HepG2 (cell line): ENCODE data around the gene MTSS2. TPM values are rescaled to one million over a fixed set of nuclear protein-coding genes. Genes with fewer than 3 reads are reported as not detected.

Experiments
- ATAC-seq: fragments of 200-7000 bp; cut with Tn5 transposase; 3 replicates; pipeline ENCODE4 v1.9.1; 2020; ENCODE audit warnings: mild to moderate bottlenecking, moderate library complexity
- BruUV-seq: library from RNA; stranded (reverse); fragments of 400-500 nt; replicated peaks from 2 replicates; lab custom pipeline; 2021; lab: Mats Ljungman, UMichigan
- CTCF ChIA-PET: fragments of 300-600 bp; formaldehyde crosslinking; extraction: SDS; loops from one replicate; lab custom pipeline; 2021; ENCODE audit warnings: low total read pairs, inconsistent platforms, low intra/inter-chr PET ratio; lab: Yijun Ruan, JAX
- POLR2A ChIA-PET: fragments of 350-600 bp; sonication (Branson Sonifier 250); formaldehyde crosslinking; loops from one replicate; lab custom pipeline; 2020; ENCODE audit warnings: antibody characterized with exemption, inconsistent platforms; lab: Yijun Ruan, JAX
- DNase-seq: peaks from one replicate; pipeline ENCODE4 v3.0.0-alpha.2; 2015; ENCODE audit warnings: low spot score
- FAIRE-seq: peaks from 3 replicates; lab custom pipeline; 2011; peaks lifted over from hg19 to GRCh38; lab: Jason Lieb, UNC
- H2AFZ ChIP-seq: one replicate; pipeline ENCODE4 v1.6.1; 2011; ENCODE audit warnings: low read length, inconsistent platforms
- H3K27ac ChIP-seq: fragments of 300-600 bp; 3 replicates; pipeline ENCODE4 v1.8.0; 2011; ENCODE audit warnings: mixed run types, mild to moderate bottlenecking, mixed read lengths, low read length, inconsistent platforms; ENCODE audit not compliant: insufficient read depth; ENCODE audit errors: extremely low read length
- H3K27me3 ChIP-seq, 2 experiments: fragments of 200-600 bp in 1 of 2; 2 replicates in 1 of 2; 3 replicates in 1 of 2; pipeline versions ENCODE4 v1.6.0 to v1.8.0; 2011; ENCODE audit warnings: low read length in 2 of 2, mild to moderate bottlenecking in 2 of 2, moderate library complexity in 2 of 2, inconsistent platforms in 1 of 2; ENCODE audit not compliant: insufficient read depth in 2 of 2, control insufficient read depth in 1 of 2
- H3K36me3 ChIP-seq, 2 experiments: fragments of 200-600 bp in 1 of 2; replicated peaks in 1 of 2; 2 replicates in 1 of 2; 3 replicates in 1 of 2; pipeline versions ENCODE4 v1.5.1 to v1.8.0; 2011; ENCODE audit warnings: low read length in 2 of 2, inconsistent platforms in 1 of 2; ENCODE audit not compliant: insufficient read depth in 2 of 2, control insufficient read depth in 1 of 2
- H3K4me1 ChIP-seq: 2 replicates; pipeline ENCODE4 v1.5.1; 2012; ENCODE audit warnings: low read length, inconsistent platforms; ENCODE audit not compliant: insufficient read depth
- H3K4me2 ChIP-seq: 2 replicates; pipeline ENCODE4 v1.6.0; 2011; ENCODE audit warnings: low read depth, low read length, inconsistent platforms
- H3K4me3 ChIP-seq, 3 experiments: fragments of 200-600 bp in 1 of 3; sonication (generic), shearing (Covaris generic) in 1 of 3; replicated peaks in 1 of 3; 2 replicates each; pipeline ENCODE4 v1.5.1; 2011 to 2016; ENCODE audit warnings: low read length in 3 of 3, inconsistent platforms in 2 of 3, low read depth in 2 of 3, mild to moderate bottlenecking in 2 of 3, control low read depth in 1 of 3, mixed read lengths in 1 of 3; ENCODE audit not compliant: insufficient read depth in 1 of 3
- H3K79me2 ChIP-seq: one replicate; pipeline ENCODE4 v1.6.1; 2011; ENCODE audit warnings: low read length, inconsistent platforms; ENCODE audit not compliant: insufficient read depth
- H3K9ac ChIP-seq: 2 replicates; pipeline ENCODE4 v1.6.0; 2011; ENCODE audit warnings: mild to moderate bottlenecking, low read depth, low read length, inconsistent platforms; ENCODE audit not compliant: insufficient read depth
- H3K9me3 ChIP-seq: 2 replicates; pipeline ENCODE4 v1.5.1; 2012; ENCODE audit warnings: mild to moderate bottlenecking, low read length
- H4K20me1 ChIP-seq: 2 replicates; pipeline ENCODE4 v1.6.0; 2011; ENCODE audit warnings: inconsistent platforms, mild to moderate bottlenecking, low read length, moderate library complexity; ENCODE audit not compliant: insufficient read depth
- FOSL1 ChIP-seq: sonication (generic); formaldehyde crosslinking; IDR thresholded peaks from 2 replicates; pipeline ENCODE4 v1.9.0; 2021; ENCODE audit warnings: missing genetic modification reagents, borderline replicate concordance
- GZF1 ChIP-seq: sonication (generic); formaldehyde crosslinking; IDR thresholded peaks from 2 replicates; pipeline ENCODE4 v1.5.1; 2020; ENCODE audit warnings: mild to moderate bottlenecking, missing genetic modification reagents
- HNRNPL ChIP-seq: fragments of 200-400 bp; formaldehyde crosslinking; IDR thresholded peaks from 2 replicates; pipeline ENCODE4 v1.6.1; 2017; ENCODE audit warnings: mild to moderate bottlenecking, low read depth, low read length
- KAT2B ChIP-seq: fragments of 150-350 bp; IDR thresholded peaks from 2 replicates; pipeline ENCODE4 v1.6.1; 2014; ENCODE audit warnings: low read depth, low read length, borderline replicate concordance
- TRIM24 ChIP-seq: sonication (generic); formaldehyde crosslinking; IDR thresholded peaks from 2 replicates; pipeline ENCODE4 v1.8.0; 2022; ENCODE audit warnings: mild to moderate bottlenecking, missing genetic modification reagents
- ZFX ChIP-seq: sonication (generic); formaldehyde crosslinking; IDR thresholded peaks from 2 replicates; pipeline ENCODE4 v1.4.0; 2020; ENCODE audit warnings: mild to moderate bottlenecking, low read depth, missing genetic modification reagents, moderate library complexity
- ZNF333 ChIP-seq: sonication (generic); formaldehyde crosslinking; IDR thresholded peaks from 2 replicates; pipeline ENCODE4 v1.4.0; 2020; ENCODE audit warnings: mild to moderate bottlenecking, missing genetic modification reagents, borderline replicate concordance
- ZNF558 ChIP-seq: sonication (generic); formaldehyde crosslinking; IDR thresholded peaks from 2 replicates; pipeline ENCODE4 v1.9.0; 2022; ENCODE audit warnings: mild to moderate bottlenecking, missing genetic modification reagents, borderline replicate concordance
- ZNF629 ChIP-seq: sonication (generic); formaldehyde crosslinking; conservative IDR thresholded peaks from 2 replicates; pipeline ENCODE4 v1.5.0; 2020; ENCODE audit warnings: missing genetic modification reagents
- WGBS: methylation state at CpG from one replicate; pipeline ENCODE4 v1.1.6; 2017; ENCODE audit warnings: low lambda C conversion rate; 5-methylcytosine and 5-hydroxymethylcytosine counted together
- in situ Hi-C: cut with HindIII; loops from 2 replicates; pipeline ENCODE4 v1.10.0; 2017; ENCODE audit warnings: low pct_unique_long_range_greater_than_20kb; ENCODE audit not compliant: extremely low pct_ligation_motif_present
- intact Hi-C: fragments of 100-400 bp; cut with micrococcal nuclease; formaldehyde crosslinking; loops from one replicate; pipeline ENCODE4 v1.10.0; 2022; ENCODE audit not compliant: unreplicated experiment
- polyA plus RNA-seq, 8 experiments: library from polyadenylated mRNA; depleted of rRNA in 3 of 8; stranded (reverse) in 7 of 8; unstranded in 1 of 8; fragments of >200 nt; fragmentation: Illumina TruSeq in 4 of 8; extraction: Trizol in 4 of 8; gene quantifications; 2 replicates each; pipeline versions ENCODE4 v1.2.1 to v1.2.3, GENCODE V29; 2011 to 2016; ENCODE audit warnings: low read depth in 4 of 8, missing spikeins in 1 of 8, mixed read lengths in 1 of 8; ENCODE audit not compliant: insufficient read depth in 1 of 8
- total RNA-seq, 5 experiments: library from RNA; depleted of rRNA; stranded (reverse); fragments of >200 nt; fragmentation: Illumina TruSeq; extraction: Trizol; gene quantifications; 2 replicates each; pipeline ENCODE4 v1.2.3, GENCODE V29; 2016; ENCODE audit warnings: low read depth in 1 of 5
- TF ChIP-seq, protein P1 (sequence below): sonication (generic); formaldehyde crosslinking; IDR thresholded peaks from 2 replicates; pipeline ENCODE4 v1.8.0; 2022; ENCODE audit warnings: mild to moderate bottlenecking, missing genetic modification reagents
- TF ChIP-seq, protein P2 (sequence below): IDR thresholded peaks from 2 replicates; pipeline ENCODE4 v1.6.1; 2012; ENCODE audit warnings: inconsistent platforms
- TF ChIP-seq, protein P3 (sequence below): sonication (generic); formaldehyde crosslinking; IDR thresholded peaks from 2 replicates; pipeline ENCODE4 v1.9.0; 2021; ENCODE audit warnings: missing genetic modification reagents, borderline replicate concordance
- TF ChIP-seq, protein P4 (sequence below): sonication (generic); formaldehyde crosslinking; IDR thresholded peaks from 2 replicates; pipeline ENCODE4 v1.5.1; 2020; ENCODE audit warnings: missing genetic modification reagents, mild to moderate bottlenecking, borderline replicate concordance
- TF ChIP-seq, protein P5 (sequence below): sonication (generic); formaldehyde crosslinking; IDR thresholded peaks from 2 replicates; pipeline ENCODE4 v1.4.0; 2020; ENCODE audit warnings: mild to moderate bottlenecking, missing genetic modification reagents
- TF ChIP-seq, protein P6 (sequence below): IDR thresholded peaks from 2 replicates; pipeline ENCODE4 v1.6.1; 2016; ENCODE audit warnings: mild to moderate bottlenecking, missing biosample characterization, missing genetic modification reagents

MTSS2 gene
- total and polyA plus RNA-seq, 2 of the 13 experiments (the other 11 are each of a cell fraction or from before 2014, with no cell fraction given): 132 to 242 TPM

DNA sequence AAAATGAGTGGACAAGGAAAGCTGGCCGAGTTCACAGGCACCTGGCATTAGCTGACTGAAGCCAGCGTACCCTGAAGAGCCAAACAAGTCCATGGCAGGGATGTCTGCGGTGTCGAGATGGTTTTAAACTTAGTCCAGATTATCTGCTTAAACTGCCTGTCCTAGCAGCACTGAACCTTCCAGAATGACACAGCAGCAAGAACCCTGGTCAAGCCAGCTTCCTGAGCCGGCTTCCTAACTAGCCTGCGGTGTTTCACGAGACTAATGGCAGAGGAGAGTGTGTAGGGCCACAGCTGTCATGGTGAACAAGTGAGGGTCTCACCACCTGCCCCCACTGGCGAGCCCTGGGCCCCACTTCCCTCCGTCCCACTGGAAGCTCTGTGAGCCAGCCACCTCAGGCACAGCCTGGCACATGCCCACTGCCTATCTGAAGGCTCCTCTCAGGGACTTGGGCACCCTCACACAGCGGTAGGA, 28.8 kb upstream of the MTSS2 start (continued):
- TF ChIP-seq, protein P1, sequence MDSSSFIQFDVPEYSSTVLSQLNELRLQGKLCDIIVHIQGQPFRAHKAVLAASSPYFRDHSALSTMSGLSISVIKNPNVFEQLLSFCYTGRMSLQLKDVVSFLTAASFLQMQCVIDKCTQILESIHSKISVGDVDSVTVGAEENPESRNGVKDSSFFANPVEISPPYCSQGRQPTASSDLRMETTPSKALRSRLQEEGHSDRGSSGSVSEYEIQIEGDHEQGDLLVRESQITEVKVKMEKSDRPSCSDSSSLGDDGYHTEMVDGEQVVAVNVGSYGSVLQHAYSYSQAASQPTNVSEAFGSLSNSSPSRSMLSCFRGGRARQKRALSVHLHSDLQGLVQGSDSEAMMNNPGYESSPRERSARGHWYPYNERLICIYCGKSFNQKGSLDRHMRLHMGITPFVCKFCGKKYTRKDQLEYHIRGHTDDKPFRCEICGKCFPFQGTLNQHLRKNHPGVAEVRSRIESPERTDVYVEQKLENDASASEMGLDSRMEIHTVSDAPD (CRISPR knock-in tag): no peak
- TF ChIP-seq, protein P2, sequence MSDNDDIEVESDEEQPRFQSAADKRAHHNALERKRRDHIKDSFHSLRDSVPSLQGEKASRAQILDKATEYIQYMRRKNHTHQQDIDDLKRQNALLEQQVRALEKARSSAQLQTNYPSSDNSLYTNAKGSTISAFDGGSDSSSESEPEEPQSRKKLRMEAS: no peak
- no peak for TF ChIP-seq ZNF629
- TF ChIP-seq ZNF558: no peak
- TF ChIP-seq, protein P3, sequence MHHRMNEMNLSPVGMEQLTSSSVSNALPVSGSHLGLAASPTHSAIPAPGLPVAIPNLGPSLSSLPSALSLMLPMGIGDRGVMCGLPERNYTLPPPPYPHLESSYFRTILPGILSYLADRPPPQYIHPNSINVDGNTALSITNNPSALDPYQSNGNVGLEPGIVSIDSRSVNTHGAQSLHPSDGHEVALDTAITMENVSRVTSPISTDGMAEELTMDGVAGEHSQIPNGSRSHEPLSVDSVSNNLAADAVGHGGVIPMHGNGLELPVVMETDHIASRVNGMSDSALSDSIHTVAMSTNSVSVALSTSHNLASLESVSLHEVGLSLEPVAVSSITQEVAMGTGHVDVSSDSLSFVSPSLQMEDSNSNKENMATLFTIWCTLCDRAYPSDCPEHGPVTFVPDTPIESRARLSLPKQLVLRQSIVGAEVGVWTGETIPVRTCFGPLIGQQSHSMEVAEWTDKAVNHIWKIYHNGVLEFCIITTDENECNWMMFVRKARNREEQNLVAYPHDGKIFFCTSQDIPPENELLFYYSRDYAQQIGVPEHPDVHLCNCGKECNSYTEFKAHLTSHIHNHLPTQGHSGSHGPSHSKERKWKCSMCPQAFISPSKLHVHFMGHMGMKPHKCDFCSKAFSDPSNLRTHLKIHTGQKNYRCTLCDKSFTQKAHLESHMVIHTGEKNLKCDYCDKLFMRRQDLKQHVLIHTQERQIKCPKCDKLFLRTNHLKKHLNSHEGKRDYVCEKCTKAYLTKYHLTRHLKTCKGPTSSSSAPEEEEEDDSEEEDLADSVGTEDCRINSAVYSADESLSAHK (CRISPR knock-in tag): no peak
- no peak for TF ChIP-seq ZFX (CRISPR knock-in tag)
- TF ChIP-seq KAT2B: no peak
- TF ChIP-seq GZF1 (CRISPR knock-in tag): no peak

DNA sequence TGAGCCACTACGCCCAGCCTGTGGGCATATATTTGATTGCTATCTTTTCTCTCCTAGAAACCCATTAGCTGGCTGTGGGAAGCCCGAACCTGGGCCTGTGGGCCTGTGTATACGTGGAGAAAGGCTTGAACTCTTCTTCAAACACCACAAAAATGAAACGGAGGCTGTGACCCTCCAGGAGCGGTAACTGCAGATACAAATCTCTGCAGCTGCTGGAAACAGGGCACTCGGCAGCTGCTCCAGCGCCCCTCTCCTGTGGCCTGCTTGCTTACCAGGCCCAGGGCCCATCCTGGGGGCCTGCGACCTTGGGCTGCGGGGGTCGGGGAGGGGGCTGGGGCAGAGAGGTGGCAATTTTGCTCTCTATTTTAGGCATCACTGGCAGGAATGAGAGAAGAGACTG, 28.0 kb upstream of the MTSS2 start:
- FAIRE-seq: no peak
- H3K4me1 ChIP-seq: peaks cover 75% of the 10 kb centered on the region
- in situ Hi-C loops: no loop called here
- TF ChIP-seq ZNF333 (CRISPR knock-in tag) (no peak), FOSL1 (CRISPR knock-in tag) (no peak), TRIM24 (CRISPR knock-in tag) (no peak), HNRNPL (no peak)
- TF ChIP-seq, protein P4, sequence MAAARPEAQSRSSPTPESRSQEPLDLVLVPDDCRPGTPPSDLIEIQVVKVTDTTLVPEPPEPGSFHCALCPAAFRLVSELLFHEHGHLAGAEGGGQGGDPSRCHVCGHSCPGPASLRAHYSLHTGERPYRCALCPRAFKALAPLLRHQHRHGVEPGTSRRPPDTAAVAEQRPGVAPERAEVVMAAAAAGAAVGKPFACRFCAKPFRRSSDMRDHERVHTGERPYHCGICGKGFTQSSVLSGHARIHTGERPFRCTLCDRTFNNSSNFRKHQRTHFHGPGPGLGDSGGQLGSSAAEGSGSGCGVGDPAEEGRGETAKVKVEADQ: no peak
- TF ChIP-seq, protein P5, sequence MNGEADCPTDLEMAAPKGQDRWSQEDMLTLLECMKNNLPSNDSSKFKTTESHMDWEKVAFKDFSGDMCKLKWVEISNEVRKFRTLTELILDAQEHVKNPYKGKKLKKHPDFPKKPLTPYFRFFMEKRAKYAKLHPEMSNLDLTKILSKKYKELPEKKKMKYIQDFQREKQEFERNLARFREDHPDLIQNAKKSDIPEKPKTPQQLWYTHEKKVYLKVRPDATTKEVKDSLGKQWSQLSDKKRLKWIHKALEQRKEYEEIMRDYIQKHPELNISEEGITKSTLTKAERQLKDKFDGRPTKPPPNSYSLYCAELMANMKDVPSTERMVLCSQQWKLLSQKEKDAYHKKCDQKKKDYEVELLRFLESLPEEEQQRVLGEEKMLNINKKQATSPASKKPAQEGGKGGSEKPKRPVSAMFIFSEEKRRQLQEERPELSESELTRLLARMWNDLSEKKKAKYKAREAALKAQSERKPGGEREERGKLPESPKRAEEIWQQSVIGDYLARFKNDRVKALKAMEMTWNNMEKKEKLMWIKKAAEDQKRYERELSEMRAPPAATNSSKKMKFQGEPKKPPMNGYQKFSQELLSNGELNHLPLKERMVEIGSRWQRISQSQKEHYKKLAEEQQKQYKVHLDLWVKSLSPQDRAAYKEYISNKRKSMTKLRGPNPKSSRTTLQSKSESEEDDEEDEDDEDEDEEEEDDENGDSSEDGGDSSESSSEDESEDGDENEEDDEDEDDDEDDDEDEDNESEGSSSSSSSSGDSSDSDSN (CRISPR knock-in tag): no peak
- TF ChIP-seq, protein P6, sequence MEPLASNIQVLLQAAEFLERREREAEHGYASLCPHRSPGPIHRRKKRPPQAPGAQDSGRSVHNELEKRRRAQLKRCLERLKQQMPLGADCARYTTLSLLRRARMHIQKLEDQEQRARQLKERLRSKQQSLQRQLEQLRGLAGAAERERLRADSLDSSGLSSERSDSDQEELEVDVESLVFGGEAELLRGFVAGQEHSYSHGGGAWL (CRISPR knock-in tag): no peak

More for the DNA sequence above, 28.0 kb upstream of the MTSS2 start:
- ChIA-PET POLR2A (interaction anchor here (1.5 to 5.3 kb wide), 4 partner anchors 11 to 33 kb away, joined by 4 to 52 read pairs (median 25); no protein-coding TSS in a partner anchor), CTCF (interaction anchor here (0.6 kb wide), 1 partner anchor 60 kb away, joined by 4 read pairs; no protein-coding TSS in a partner anchor)
- WGBS: 90% methylated on average over 10 of the region's 10 CpGs
- Histone ChIP-seq H3K4me2 (no peak overlapping the region), H4K20me1 (no peaks in the 10 kb centered on the region), H3K36me3 (peaks cover 2 to 3% of the 10 kb centered on the region in 2 experiments; a peak in 3 of 5 replicates), H3K27ac (no peak overlapping the region), H3K9me3 (no peaks in the 10 kb centered on the region), H3K79me2 (no peaks in the 10 kb centered on the region), H3K4me3 (no peak overlapping the region), H3K9ac (no peak overlapping the region), H3K27me3 (no peaks in the 10 kb centered on the region), H2AFZ (no peak overlapping the region)
- DNase-seq: no peak
- BruUV-seq: no TSS peak
- ATAC-seq: no peak
- intact Hi-C loops: no loop called here
